DOHH2 (cell line): Measurements from ENCODE around the gene P2RX3.

Experiments
- CTCF ChIP-seq: fragments of 200-600 bp; sonication (generic); IDR thresholded peaks from one replicate; pipeline ENCODE4 v1.5.1; 2014; ENCODE audit warnings: antibody characterized with exemption, mild to moderate bottlenecking, low read depth, low read length; ENCODE audit not compliant: poor library complexity, severe bottlenecking
- EZH2phosphoT487 ChIP-seq: fragments of 200-600 bp; sonication (generic); IDR thresholded peaks from 2 replicates; pipeline ENCODE4 v1.6.1; 2017; ENCODE audit warnings: borderline replicate concordance, mild to moderate bottlenecking, antibody characterized with exemption, low read length, moderate library complexity, mixed read lengths

- no peak for TF ChIP-seq CTCF
- TF ChIP-seq EZH2phosphoT487, result no peak
Measured at GRCh38 chr11:57407010-57407920, 69.1 kb downstream of the P2RX3 start.
